CD4-positive, alpha-beta T cell (primary cell): ENCODE data around the gene ADGRG6. TPM values are rescaled to one million over a fixed set of nuclear protein-coding genes. Genes with fewer than 3 reads are reported as not detected.

Experiments
- ATAC-seq: fragments of 200-7000 bp; cut with Tn5 transposase; one replicate; pipeline ENCODE4 v1.10.0; 2022; ENCODE audit warnings: mild to moderate bottlenecking; ENCODE audit not compliant: poor library complexity
- CTCF ChIA-PET: fragments of 350-600 bp; sonication (Branson Sonifier 250); formaldehyde crosslinking; loops from one replicate; lab custom pipeline; 2021; ENCODE audit warnings: antibody characterized with exemption, inconsistent platforms; lab: Charles Lee
- POLR2A ChIA-PET: fragments of 350-600 bp; sonication (Branson Sonifier 250); formaldehyde crosslinking; loops from one replicate; lab custom pipeline; 2021; ENCODE audit warnings: antibody characterized with exemption, inconsistent platforms; lab: Charles Lee
- DNase-seq, 14 experiments: peaks; one replicate each; pipeline ENCODE4 v3.0.0-alpha.2; 2013 to 2020; ENCODE audit warnings: mixed read lengths in 2 of 14
- H3K27ac ChIP-seq, 2 donors: one replicate each; pipeline versions ENCODE4 v1.5.1 to v1.7.0; 2013; ENCODE audit warnings: low read length in 2 of 2, low read depth in 1 of 2, mild to moderate bottlenecking in 1 of 2
- H3K27me3 ChIP-seq, 2 experiments: 1 replicate in 1 of 2; 2 replicates in 1 of 2; pipeline versions ENCODE4 v1.6.1 to v1.7.0; 2013; ENCODE audit warnings: low read length in 2 of 2, control low read depth in 1 of 2, mild to moderate bottlenecking in 1 of 2, moderate library complexity in 1 of 2; ENCODE audit not compliant: insufficient read depth in 2 of 2, control insufficient read depth in 1 of 2
- H3K36me3 ChIP-seq: one replicate; pipeline ENCODE4 v1.6.1; 2013; ENCODE audit warnings: low read length, control low read depth; ENCODE audit not compliant: insufficient read depth
- H3K4me1 ChIP-seq: one replicate; pipeline ENCODE4 v1.6.1; 2013; ENCODE audit warnings: low read length, control low read depth; ENCODE audit not compliant: insufficient read depth
- H3K4me3 ChIP-seq: one replicate; pipeline ENCODE4 v1.5.1; 2013; ENCODE audit warnings: mild to moderate bottlenecking, low read length, moderate library complexity
- H3K9me3 ChIP-seq, 2 experiments: 1 replicate in 1 of 2; 2 replicates in 1 of 2; pipeline versions ENCODE4 v1.6.1 to v1.7.0; 2013; ENCODE audit warnings: low read length in 2 of 2, mild to moderate bottlenecking in 2 of 2, control low read depth in 1 of 2, moderate library complexity in 1 of 2; ENCODE audit not compliant: control insufficient read depth in 1 of 2, insufficient read depth in 1 of 2
- H3K27ac Mint-ChIP-seq: one replicate; pipeline ENCODE4 v1.8.0; 2020; ENCODE audit warnings: mixed read lengths
- H3K27me3 Mint-ChIP-seq: one replicate; pipeline ENCODE4 v1.8.0; 2021; ENCODE audit warnings: mixed read lengths
- H3K36me3 Mint-ChIP-seq: one replicate; pipeline ENCODE4 v1.8.0; 2021; ENCODE audit warnings: low read depth, mixed read lengths
- H3K4me1 Mint-ChIP-seq: one replicate; pipeline ENCODE4 v1.8.0; 2021; ENCODE audit warnings: low read depth, mixed read lengths
- H3K4me3 Mint-ChIP-seq: one replicate; pipeline ENCODE4 v1.8.0; 2020; ENCODE audit warnings: mild to moderate bottlenecking, mixed read lengths
- H3K9me3 Mint-ChIP-seq: one replicate; pipeline ENCODE4 v1.8.0; 2020; ENCODE audit warnings: mixed read lengths
- intact Hi-C, 2 experiments: fragments of 100-400 bp; cut with DNase I in 1 of 2; cut with micrococcal nuclease in 1 of 2; formaldehyde crosslinking; loops; one replicate each; pipeline versions ENCODE4 v1.15.1 to v1.9.0; 2023 to 2025; cut with DNase I, micrococcal nuclease
- total RNA-seq, 174 experiments: library from RNA in 2 of 174; stranded (reverse) in 2 of 174; gene quantifications; one replicate each; pipeline ENCODE4 v1.2.3 and lab custom pipeline; 2021 to 2026
- TF ChIP-seq, protein P1 (sequence below): fragments of 200-600 bp; IDR thresholded peaks from one replicate; pipeline ENCODE4 v1.8.0; 2022; ENCODE audit warnings: antibody characterized with exemption, mild to moderate bottlenecking

ADGRG6 gene
- total RNA-seq, 2 experiments from 2014 or later, result 0.31 to 0.63 TPM

DNA sequence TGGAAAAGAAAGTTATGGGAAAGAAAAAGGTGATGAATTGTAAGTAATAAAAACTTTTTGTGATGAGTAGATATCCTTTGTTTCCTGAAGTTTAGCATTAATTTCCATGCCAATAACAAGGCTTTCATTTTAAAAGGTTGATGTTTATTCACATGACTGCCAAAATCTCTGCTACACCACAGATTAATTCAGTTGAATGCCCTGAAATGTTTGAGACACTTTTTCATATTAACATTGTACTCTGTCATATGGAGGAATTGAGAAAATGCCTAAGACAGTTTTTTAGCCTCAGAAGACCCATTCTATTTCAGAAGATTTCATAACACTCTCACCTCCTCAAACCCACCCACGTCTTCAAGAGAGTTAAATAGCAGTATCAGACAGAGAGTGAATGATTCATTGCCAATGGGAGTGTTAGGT, 115.5 kb downstream of the ADGRG6 start:
- TF ChIP-seq, protein P1, sequence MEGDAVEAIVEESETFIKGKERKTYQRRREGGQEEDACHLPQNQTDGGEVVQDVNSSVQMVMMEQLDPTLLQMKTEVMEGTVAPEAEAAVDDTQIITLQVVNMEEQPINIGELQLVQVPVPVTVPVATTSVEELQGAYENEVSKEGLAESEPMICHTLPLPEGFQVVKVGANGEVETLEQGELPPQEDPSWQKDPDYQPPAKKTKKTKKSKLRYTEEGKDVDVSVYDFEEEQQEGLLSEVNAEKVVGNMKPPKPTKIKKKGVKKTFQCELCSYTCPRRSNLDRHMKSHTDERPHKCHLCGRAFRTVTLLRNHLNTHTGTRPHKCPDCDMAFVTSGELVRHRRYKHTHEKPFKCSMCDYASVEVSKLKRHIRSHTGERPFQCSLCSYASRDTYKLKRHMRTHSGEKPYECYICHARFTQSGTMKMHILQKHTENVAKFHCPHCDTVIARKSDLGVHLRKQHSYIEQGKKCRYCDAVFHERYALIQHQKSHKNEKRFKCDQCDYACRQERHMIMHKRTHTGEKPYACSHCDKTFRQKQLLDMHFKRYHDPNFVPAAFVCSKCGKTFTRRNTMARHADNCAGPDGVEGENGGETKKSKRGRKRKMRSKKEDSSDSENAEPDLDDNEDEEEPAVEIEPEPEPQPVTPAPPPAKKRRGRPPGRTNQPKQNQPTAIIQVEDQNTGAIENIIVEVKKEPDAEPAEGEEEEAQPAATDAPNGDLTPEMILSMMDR, result no peak
- Histone ChIP-seq H3K27me3 (no peaks in the 10 kb centered on the region), H3K9me3 (no peaks in the 10 kb centered on the region), H3K27ac (no peak overlapping the region), H3K4me1 (no peaks in the 10 kb centered on the region), H3K4me3 (no peak overlapping the region), H3K36me3 (no peaks in the 10 kb centered on the region)
- ATAC-seq, result no peak
- Mint-ChIP-seq H3K4me3 (no peak overlapping the region), H3K4me1 (no peaks in the 10 kb centered on the region), H3K27ac (no peak overlapping the region), H3K27me3 (no peaks in the 10 kb centered on the region), H3K9me3 (no peaks in the 10 kb centered on the region), H3K36me3 (no peaks in the 10 kb centered on the region)
- ChIA-PET CTCF (no interaction called here), POLR2A (no interaction called here)
- DNase-seq, result no peak
- intact Hi-C loops, result no loop called here

DNA sequence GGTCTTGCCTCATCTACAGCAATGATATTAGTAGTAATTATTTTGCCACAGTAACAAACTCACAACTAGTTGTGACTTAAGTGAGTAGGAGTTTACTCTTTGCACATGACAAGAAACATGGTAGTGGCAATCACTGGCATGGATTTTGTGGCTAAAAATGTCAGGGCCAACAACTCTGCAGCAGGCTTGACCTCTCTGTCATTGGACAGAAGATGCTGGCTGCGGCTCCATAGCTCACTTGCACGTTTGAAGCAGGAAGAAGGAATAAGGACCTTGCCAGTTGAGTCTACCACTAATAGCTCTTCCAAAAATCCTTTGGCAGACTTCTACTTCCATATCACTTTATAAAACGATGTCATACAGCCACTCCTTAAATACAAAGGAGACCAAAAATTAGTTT, 117.3 kb downstream of the ADGRG6 start:
- ChIA-PET POLR2A (interaction anchor here (1.2 kb wide), 1 partner anchor 56 kb away, joined by 3 read pairs; no protein-coding TSS in a partner anchor), CTCF (interaction anchor here (1.1 kb wide), 1 partner anchor 31 kb away, joined by 3 read pairs; no protein-coding TSS in a partner anchor)

DNA sequence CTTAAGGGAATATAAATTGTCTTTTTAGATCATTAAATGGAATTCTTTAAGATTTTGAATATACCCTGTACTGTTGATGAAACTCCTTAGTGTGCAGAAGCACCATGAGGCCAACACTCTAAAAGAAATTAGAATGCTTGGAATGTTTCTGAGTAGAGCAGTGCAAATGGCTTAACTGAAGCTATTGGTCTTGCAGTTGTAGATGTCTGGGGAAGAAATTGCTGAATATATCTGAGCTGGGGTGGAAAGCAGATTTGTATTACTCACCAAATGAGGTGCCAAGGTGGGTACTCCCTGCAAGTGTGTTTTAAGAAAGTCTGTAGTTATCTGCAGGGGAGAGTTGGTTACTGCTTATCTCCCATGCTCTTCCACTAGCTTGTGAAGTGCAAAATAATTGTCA, 119.0 kb downstream of the ADGRG6 start:
- Mint-ChIP-seq H3K9me3 (peaks cover 2% of the 10 kb centered on the region), H3K4me3 (no peak overlapping the region), H3K27me3 (no peaks in the 10 kb centered on the region), H3K36me3 (no peaks in the 10 kb centered on the region), H3K4me1 (no peaks in the 10 kb centered on the region), H3K27ac (no peak overlapping the region)
- ChIA-PET POLR2A (no interaction called here), CTCF (interaction anchor here (2.1 kb wide), 1 partner anchor 10 kb away, joined by 6 read pairs; no protein-coding TSS in a partner anchor)
- DNase-seq (no peak), ATAC-seq (no peak)
- H3K27me3 ChIP-seq, result no peaks in the 10 kb centered on the region
- intact Hi-C loops, result no loop called here
- H3K4me3 ChIP-seq, result no peak overlapping the region
- no peaks in the 10 kb centered on the region for H3K4me1 ChIP-seq
- no peaks in the 10 kb centered on the region for H3K36me3 ChIP-seq
- TF ChIP-seq, protein P1, result no peak
- H3K27ac ChIP-seq, result no peak overlapping the region
- no peaks in the 10 kb centered on the region for H3K9me3 ChIP-seq

More for the DNA sequence above, 117.3 kb downstream of the ADGRG6 start:
- ATAC-seq (no peak), DNase-seq (no peak)
- H3K4me3 ChIP-seq, result no peak overlapping the region
- Mint-ChIP-seq H3K27ac (no peak overlapping the region), H3K4me3 (no peak overlapping the region), H3K36me3 (no peaks in the 10 kb centered on the region), H3K27me3 (no peaks in the 10 kb centered on the region), H3K4me1 (no peaks in the 10 kb centered on the region), H3K9me3 (no peaks in the 10 kb centered on the region)
- H3K9me3 ChIP-seq, result no peaks in the 10 kb centered on the region
- H3K4me1 ChIP-seq, result no peaks in the 10 kb centered on the region
- no peaks in the 10 kb centered on the region for H3K36me3 ChIP-seq
- intact Hi-C loops, result no loop called here
- H3K27me3 ChIP-seq, result no peaks in the 10 kb centered on the region
- TF ChIP-seq, protein P1, result no peak
- no peak overlapping the region for H3K27ac ChIP-seq
